COLO668 (cell line): ENCODE results near the gene CLIP1.
"Not testable (repeated sequence)": the region's sequence is repeated elsewhere in the genome, so short reads cannot be mapped to it uniquely, and the experiment has no call there.

Experiments
- DNase-seq: peaks from one replicate; lab custom pipeline; 2025; ENCODE audit not compliant: unreplicated experiment; lab: John Stamatoyannopoulos, UW

Gene CLIP1

GRCh38 chr12:122357536-122357935 lies 64.9 kb downstream of the CLIP1 start:
- DNase-seq, result not testable (repeated sequence)

- not testable (repeated sequence) for DNase-seq
Observed at GRCh38 chr12:122356991-122357390, 65.5 kb downstream of the CLIP1 start.

- DNase-seq, result peak; percentile 57
Observed at GRCh38 chr12:122356192-122356635, 66.3 kb downstream of the CLIP1 start.

GRCh38 chr12:122355706-122356105 lies 66.8 kb downstream of the CLIP1 start:
- DNase-seq, result no peak

GRCh38 chr12:122354958-122355641 lies 67.4 kb downstream of the CLIP1 start:
- DNase-seq, result no peak

GRCh38 chr12:122352394-122352793 lies 70.1 kb downstream of the CLIP1 start:
- DNase-seq, result no peak

- no peak for DNase-seq
Observed at GRCh38 chr12:122350141-122350848, 72.2 kb downstream of the CLIP1 start.

- no peak for DNase-seq
Observed at GRCh38 chr12:122349078-122349477, 73.4 kb downstream of the CLIP1 start.

GRCh38 chr12:122348505-122348904 lies 74.0 kb downstream of the CLIP1 start:
- no peak for DNase-seq

- no peak for DNase-seq
Observed at GRCh38 chr12:122346054-122346453, 76.4 kb downstream of the CLIP1 start.

- no peak for DNase-seq
Observed at GRCh38 chr12:122345042-122345441, 77.4 kb downstream of the CLIP1 start.

GRCh38 chr12:122336015-122336946 lies 86.2 kb downstream of the CLIP1 start:
- peak; percentile 48 for DNase-seq

GRCh38 chr12:122333142-122334087 lies 89.1 kb downstream of the CLIP1 start:
- no peak for DNase-seq

GRCh38 chr12:122327494-122328385 lies 94.7 kb downstream of the CLIP1 start:
- DNase-seq, result no peak

GRCh38 chr12:122327014-122327413 lies 95.5 kb downstream of the CLIP1 start:
- no peak for DNase-seq

GRCh38 chr12:122326586-122326985 lies 95.9 kb downstream of the CLIP1 start:
- DNase-seq, result no peak

GRCh38 chr12:122323311-122324019 lies 99.0 kb downstream of the CLIP1 start:
- no peak for DNase-seq

- DNase-seq, result no peak
Observed at GRCh38 chr12:122322501-122322900, 100.0 kb downstream of the CLIP1 start.
